Adrenal gland (tissue), 12 donors: ENCODE results near the gene DCBLD1. TPM values are rescaled to one million over a fixed set of nuclear protein-coding genes. Genes with fewer than 3 reads are reported as not detected.

Experiments used
- DNase-seq, 7 donors: peaks; one replicate each; pipeline ENCODE4 v3.0.0-alpha.2; 2019 to 2020
- H3K27ac ChIP-seq, 5 donors: fragments of 200-600 bp; sonication (generic) in 4 of 5; 1 replicate in 3 of 5; 2 replicates in 2 of 5; pipeline versions ENCODE4 v1.5.1 to v1.8.0; 2016 to 2020; ENCODE audit warnings: mild to moderate bottlenecking in 1 of 5
- H3K27me3 ChIP-seq: fragments of 200-600 bp; 2 replicates; pipeline ENCODE4 v1.8.0; 2021
- H3K36me3 ChIP-seq, 2 donors: fragments of 200-600 bp; replicated peaks in 1 of 2; 1 replicate in 1 of 2; 2 replicates in 1 of 2; pipeline versions ENCODE4 v1.5.1 to v1.8.0; 2018 to 2022
- H3K4me1 ChIP-seq, 2 donors: fragments of 200-600 bp; replicated peaks in 1 of 2; 1 replicate in 1 of 2; 2 replicates in 1 of 2; pipeline versions ENCODE4 v1.5.1 to v1.8.0; 2018 to 2021
- H3K4me3 ChIP-seq, 4 donors: fragments of 200-600 bp; sonication (generic) in 3 of 4; one replicate each; pipeline ENCODE4 v1.5.1; 2016 to 2018
- H3K9me3 ChIP-seq, 3 donors: fragments of 200-600 bp; sonication (generic) in 1 of 3; replicated peaks in 1 of 3; 1 replicate in 2 of 3; 2 replicates in 1 of 3; pipeline versions ENCODE4 v1.5.1 to v1.8.0; 2016 to 2021
- POLR2A ChIP-seq, 2 donors: fragments of 450-650 bp; IDR thresholded peaks; one replicate each; pipeline ENCODE4 v1.6.1; 2017; ENCODE audit warnings: antibody characterized with exemption in 2 of 2, mild to moderate bottlenecking in 2 of 2, moderate library complexity in 1 of 2
- WGBS, 4 donors: extraction: QIAGEN DNeasy Blood & Tissue Kit in 2 of 4; methylation state at CpG; one replicate each; pipeline versions ENCODE4 v1.1.5 to v1.1.7; 2013 to 2017; 5-methylcytosine and 5-hydroxymethylcytosine counted together
- intact Hi-C, 2 donors: fragments of 100-400 bp; cut with DNase I; formaldehyde crosslinking; loops; one replicate each; pipeline versions ENCODE4 v1.14.1 to v1.15.0; 2022 to 2023
- polyA plus RNA-seq, 3 donors: library from polyadenylated mRNA; stranded (reverse); fragments of 200-250 nt in 2 of 3; fragments of 350-450 nt in 1 of 3; fragmentation: Illumina TruSeq in 1 of 3; extraction: RNeasy Lipid Tissue Mini Kit (QIAGEN cat#74804) in 1 of 3; gene quantifications; one replicate each; pipeline ENCODE4 v1.2.3, GENCODE V29; 2013 to 2014
- total RNA-seq, 9 donors: library from RNA; depleted of rRNA in 4 of 9; stranded (reverse); fragments of >200 nt in 4 of 9; fragments of 120-200 nt in 1 of 9; fragmentation: NEBNext Ultra II Directional in 1 of 9; extraction: Animal tissue kit (Norgen Biotek cat#: 25700) in 1 of 9; gene quantifications; one replicate each; pipeline versions ENCODE4 v1.1.0 to v1.2.4, GENCODE V29; 2013 to 2023
- TF ChIP-seq, protein P1 (sequence below), 6 experiments: fragments of 450-650 bp in 4 of 6; fragments of 200-600 bp in 2 of 6; sonication (generic) in 1 of 6; IDR thresholded peaks; 1 replicate in 5 of 6; 2 replicates in 1 of 6; pipeline versions ENCODE4 v1.5.1 to v1.8.0; 2016 to 2021; ENCODE audit warnings: antibody characterized with exemption in 6 of 6, mild to moderate bottlenecking in 2 of 6, moderate library complexity in 1 of 6
- donor health status: healthy with polysubstance abuse.
- donor health status: Bipolar disorder and iron deficiency.
- donor health status: DM: yes; HTN: yes; CAD: no.
- donor health status: DM: no; HTN: no; CAD: no.
- donor health status: DM: no; HTN: no; CAD: no.
- donor health status: DM: yes; HTN: yes; CAD: no.

The DCBLD1 gene
- total and polyA plus RNA-seq, 12 donors = 4.2 to 17.1 (median 6.6) TPM

DNA sequence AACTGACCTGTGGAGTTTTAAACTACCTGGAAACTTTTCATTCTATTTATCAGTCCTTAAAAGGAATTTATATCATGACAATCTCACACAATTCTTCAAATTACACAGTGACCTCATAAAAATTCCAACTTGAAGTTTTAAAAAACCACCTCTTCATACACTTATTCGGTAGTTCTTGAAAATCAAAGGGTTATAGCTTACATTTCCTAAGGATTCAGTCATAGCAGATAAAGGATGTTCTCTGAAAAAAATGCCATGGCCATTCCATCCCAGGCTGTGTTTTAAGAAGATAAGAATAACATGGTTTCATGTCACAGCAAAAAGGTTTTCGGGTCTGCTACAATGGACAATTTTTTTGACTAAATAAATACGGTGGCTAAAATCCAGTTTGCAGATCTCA, 78.7 kb downstream of the DCBLD1 start:
- Histone ChIP-seq H3K9me3 (peaks cover 0 to 8% (median 0%) of the 10 kb centered on the region in 3 donors), H3K36me3 (peaks cover 0 to 6% of the 10 kb centered on the region in 2 donors), H3K4me3 (no peak overlapping the region), H3K27ac (no peak overlapping the region), H3K27me3 (no peaks in the 10 kb centered on the region), H3K4me1 (no peaks in the 10 kb centered on the region)
- DNase-seq = no peak
- TF ChIP-seq, protein P1, sequence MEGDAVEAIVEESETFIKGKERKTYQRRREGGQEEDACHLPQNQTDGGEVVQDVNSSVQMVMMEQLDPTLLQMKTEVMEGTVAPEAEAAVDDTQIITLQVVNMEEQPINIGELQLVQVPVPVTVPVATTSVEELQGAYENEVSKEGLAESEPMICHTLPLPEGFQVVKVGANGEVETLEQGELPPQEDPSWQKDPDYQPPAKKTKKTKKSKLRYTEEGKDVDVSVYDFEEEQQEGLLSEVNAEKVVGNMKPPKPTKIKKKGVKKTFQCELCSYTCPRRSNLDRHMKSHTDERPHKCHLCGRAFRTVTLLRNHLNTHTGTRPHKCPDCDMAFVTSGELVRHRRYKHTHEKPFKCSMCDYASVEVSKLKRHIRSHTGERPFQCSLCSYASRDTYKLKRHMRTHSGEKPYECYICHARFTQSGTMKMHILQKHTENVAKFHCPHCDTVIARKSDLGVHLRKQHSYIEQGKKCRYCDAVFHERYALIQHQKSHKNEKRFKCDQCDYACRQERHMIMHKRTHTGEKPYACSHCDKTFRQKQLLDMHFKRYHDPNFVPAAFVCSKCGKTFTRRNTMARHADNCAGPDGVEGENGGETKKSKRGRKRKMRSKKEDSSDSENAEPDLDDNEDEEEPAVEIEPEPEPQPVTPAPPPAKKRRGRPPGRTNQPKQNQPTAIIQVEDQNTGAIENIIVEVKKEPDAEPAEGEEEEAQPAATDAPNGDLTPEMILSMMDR (IDR thresholded peaks at IDR 0.05) = no peak
- WGBS, 4 donors = 56 to 76% (median 68%) methylated on average over 3 of the region's 3 CpGs
- intact Hi-C loops = no loop called here

GRCh38 chr6:117564681-117565080, 82.2 kb downstream of the DCBLD1 start:
- Histone ChIP-seq H3K4me1 (no peaks in the 10 kb centered on the region), H3K4me3 (no peak overlapping the region), H3K36me3 (peaks cover 0 to 23% of the 10 kb centered on the region in 2 donors), H3K27me3 (no peaks in the 10 kb centered on the region), H3K27ac (no peak overlapping the region), H3K9me3 (peaks cover 0 to 7% (median 0%) of the 10 kb centered on the region in 3 donors)
- no peak for DNase-seq
- 69 to 92% (median 88%) methylated on average over 1 of the region's 1 CpG for WGBS, 4 donors
- intact Hi-C loops = no loop called here
- TF ChIP-seq, protein P1 (IDR thresholded peaks at IDR 0.05) = no peak
- TF ChIP-seq POLR2A (IDR thresholded peaks at IDR 0.05) = no peak

GRCh38 chr6:117568247-117568646, 85.8 kb downstream of the DCBLD1 start:
- TF ChIP-seq, protein P1 (IDR thresholded peaks at IDR 0.05) = no peak
- TF ChIP-seq POLR2A (IDR thresholded peaks at IDR 0.05) = no peak
- 93 to 99% (median 97%) methylated on average over 2 of the region's 2 CpGs for WGBS, 4 donors
- Histone ChIP-seq H3K27ac (no peak overlapping the region), H3K4me3 (no peak overlapping the region), H3K9me3 (no peaks in the 10 kb centered on the region), H3K27me3 (no peaks in the 10 kb centered on the region), H3K36me3 (peaks cover 0 to 35% of the 10 kb centered on the region in 2 donors), H3K4me1 (no peaks in the 10 kb centered on the region)
- intact Hi-C loops = no loop called here
- DNase-seq = no peak

DNA sequence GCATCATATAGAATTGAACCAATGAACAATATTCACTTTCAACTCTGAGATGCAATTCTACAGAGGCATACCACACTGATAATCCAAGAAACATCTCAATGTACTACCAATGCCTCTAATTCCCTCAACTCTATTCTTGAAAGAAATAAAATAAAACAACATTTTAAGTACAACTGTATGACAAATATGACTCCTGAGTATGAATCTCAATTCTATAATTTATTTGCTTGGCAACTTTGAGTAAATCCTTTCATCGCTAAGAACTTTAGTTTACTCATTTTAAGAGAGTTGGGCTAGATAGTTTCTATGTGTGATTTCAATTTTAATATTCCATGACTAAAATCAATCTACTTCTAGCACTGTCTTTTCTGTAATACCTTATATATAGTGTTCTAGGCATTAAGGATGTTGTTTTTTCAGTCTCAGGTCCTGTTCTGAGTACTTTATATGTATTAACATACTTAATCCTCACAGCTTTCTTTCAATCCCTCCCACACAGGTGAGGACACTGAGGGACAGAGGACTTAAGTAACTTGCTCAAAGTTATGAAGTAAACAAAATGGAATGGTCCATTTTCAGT, 86.4 kb downstream of the DCBLD1 start:
- 0 to 63% (median 0%) methylated on average over 1 of the region's 1 CpG for WGBS, 4 donors
- no peak overlapping the region for H3K4me3 ChIP-seq
- no peak for TF ChIP-seq POLR2A (IDR thresholded peaks at IDR 0.05)
- TF ChIP-seq, protein P1 (IDR thresholded peaks at IDR 0.05) = no peak
- H3K9me3 ChIP-seq = no peaks in the 10 kb centered on the region
- no peaks in the 10 kb centered on the region for H3K27me3 ChIP-seq
- intact Hi-C loops = no loop called here
- H3K27ac ChIP-seq = no peak overlapping the region
- no peak for DNase-seq
- H3K36me3 ChIP-seq = peaks cover 0 to 37% of the 10 kb centered on the region in 2 donors
- H3K4me1 ChIP-seq = no peaks in the 10 kb centered on the region
